ENCODE measurements around the gene COL18A1. TPM values are rescaled to one million over a fixed set of nuclear protein-coding genes. Genes with fewer than 3 reads are reported as not detected.
A peak's percentile ranks its signal among the peaks of the same experiment; 100 is the strongest.

Gene COL18A1
- total RNA-seq, 4 donors from 2014 or later = 19.3 to 121 (median 23.3) TPM

DNA sequence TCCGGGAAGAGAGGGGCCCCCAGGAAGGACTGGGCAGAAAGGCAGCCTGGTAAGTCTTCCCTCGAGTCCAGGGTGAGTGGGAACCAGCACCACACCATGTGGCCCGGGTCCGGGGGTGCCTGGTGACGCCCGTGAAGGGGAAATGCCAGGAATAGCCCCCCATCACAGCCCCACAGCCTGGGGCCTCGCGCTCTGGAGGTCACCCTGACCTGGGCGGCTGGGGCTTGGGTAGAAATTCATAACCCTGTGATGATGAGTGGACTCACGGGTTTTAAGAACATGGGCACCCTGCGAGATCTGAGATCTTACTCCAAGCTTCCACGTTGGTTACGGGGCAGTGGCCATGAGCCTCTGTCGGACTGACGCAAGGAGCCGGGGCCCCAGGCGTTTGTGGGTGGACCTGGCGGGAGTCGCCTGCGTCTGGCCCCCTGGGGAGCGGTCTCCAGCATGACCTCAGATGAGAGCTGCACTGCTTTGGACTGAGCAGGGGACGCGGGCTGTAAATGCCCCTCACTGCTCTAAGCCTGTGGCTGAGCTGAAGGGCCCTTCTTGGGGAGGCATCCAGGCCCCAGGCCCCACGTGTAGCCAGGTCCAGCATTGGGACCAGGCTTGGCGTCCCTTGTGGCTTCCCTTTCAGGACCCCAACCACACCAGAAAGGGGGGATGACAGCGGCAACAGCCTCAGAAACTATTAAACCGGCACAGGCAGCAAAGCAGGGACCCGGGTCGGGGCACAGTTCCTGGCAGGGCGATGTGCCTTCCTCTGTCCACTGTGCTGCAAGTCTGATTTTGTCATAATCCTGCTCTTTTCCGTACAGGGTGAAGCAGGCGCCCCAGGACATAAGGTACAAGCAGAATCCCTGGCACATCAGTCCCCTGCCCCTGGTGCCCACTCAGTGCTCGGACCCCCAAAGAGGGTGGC, 77.3 kb downstream of the COL18A1 start:
- Histone ChIP-seq H3K27ac (peak overlapping the region in 1 of 4 donors; percentile 63), H3K27me3 (no peaks in the 10 kb centered on the region), H3K9me3 (no peaks in the 10 kb centered on the region), H3K4me1 (peaks cover 7 to 15% (median 12%) of the 10 kb centered on the region in 4 donors), H3K4me3 (no peak overlapping the region), H3K36me3 (no peaks in the 10 kb centered on the region)
- TF ChIP-seq, protein P1, sequence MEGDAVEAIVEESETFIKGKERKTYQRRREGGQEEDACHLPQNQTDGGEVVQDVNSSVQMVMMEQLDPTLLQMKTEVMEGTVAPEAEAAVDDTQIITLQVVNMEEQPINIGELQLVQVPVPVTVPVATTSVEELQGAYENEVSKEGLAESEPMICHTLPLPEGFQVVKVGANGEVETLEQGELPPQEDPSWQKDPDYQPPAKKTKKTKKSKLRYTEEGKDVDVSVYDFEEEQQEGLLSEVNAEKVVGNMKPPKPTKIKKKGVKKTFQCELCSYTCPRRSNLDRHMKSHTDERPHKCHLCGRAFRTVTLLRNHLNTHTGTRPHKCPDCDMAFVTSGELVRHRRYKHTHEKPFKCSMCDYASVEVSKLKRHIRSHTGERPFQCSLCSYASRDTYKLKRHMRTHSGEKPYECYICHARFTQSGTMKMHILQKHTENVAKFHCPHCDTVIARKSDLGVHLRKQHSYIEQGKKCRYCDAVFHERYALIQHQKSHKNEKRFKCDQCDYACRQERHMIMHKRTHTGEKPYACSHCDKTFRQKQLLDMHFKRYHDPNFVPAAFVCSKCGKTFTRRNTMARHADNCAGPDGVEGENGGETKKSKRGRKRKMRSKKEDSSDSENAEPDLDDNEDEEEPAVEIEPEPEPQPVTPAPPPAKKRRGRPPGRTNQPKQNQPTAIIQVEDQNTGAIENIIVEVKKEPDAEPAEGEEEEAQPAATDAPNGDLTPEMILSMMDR (IDR thresholded peaks at IDR 0.05) = no peak
- in situ Hi-C loops (cut with MboI; ENCODE audit: low pct_ligation_motif_present in 1 of 4, low pct_unique_long_range_greater_than_20kb in 1 of 4, low sequenced_read_pairs in 3 of 4) (no loop called here), intact Hi-C loops (cut with DNase I; ENCODE audit: low total_unique reads) (no loop called here)
- 94% methylated on average over 33 of the region's 33 CpGs; no CpG with 5 or more reads in 1 of the 2 donors for WGBS, 2 donors (ENCODE audit: low coverage in 1 of 2)
- DNase-seq = no peak

DNA sequence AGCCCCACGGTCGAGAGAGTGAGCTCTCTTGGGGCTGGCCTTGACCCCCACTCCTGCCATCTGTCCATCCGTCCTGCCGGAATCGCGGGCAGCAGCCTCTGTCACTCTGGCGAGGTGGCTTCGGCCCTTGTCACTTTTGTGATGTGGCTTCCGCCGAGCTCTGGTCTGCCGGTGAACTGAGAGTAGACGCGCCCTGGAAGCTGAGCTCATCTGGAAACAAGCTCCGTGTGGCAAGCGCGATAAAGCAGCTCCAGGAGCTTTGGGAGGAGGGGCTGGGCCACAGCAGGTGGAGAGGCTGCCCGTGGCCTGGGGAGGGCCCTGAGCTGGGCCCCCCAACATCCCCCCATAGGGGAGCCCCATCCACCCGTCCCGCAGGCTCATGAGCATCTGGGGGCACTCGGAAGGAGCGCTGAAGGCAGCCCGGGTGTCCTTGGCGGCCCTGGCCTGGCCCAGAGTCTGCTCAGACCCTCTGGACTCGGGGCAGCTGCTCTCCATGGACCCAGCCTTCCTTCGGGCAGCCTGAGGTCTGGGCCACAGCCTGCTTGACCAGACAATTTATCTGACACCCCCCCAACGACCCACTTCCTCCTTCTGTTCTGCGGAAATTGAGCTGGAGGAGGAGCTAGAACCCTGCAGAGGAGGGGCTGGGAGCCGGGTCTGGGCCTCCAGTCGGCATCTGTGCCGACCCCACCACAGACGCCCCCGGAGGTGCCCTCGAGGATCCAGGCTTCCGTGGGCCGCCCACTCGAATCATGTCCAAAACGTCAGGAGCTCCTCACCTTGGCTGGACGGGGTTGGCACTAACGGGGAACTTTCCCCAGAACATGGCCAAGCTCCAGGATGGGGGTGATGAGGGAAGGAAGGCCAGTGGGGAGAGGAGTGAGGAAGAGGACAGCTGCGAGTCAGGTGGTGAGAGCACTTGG, 78.2 kb downstream of the COL18A1 start:
- H3K27me3 ChIP-seq = no peaks in the 10 kb centered on the region
- in situ Hi-C loops (cut with MboI; ENCODE audit: low pct_ligation_motif_present in 1 of 4, low pct_unique_long_range_greater_than_20kb in 1 of 4, low sequenced_read_pairs in 3 of 4) = no loop called here
- no peaks in the 10 kb centered on the region for H3K36me3 ChIP-seq
- H3K27ac ChIP-seq = peak overlapping the region in 3 of 4 donors; percentile 17 to 63 (median 23)
- peak overlapping the region in 1 of 4 donors; percentile 25 for H3K4me3 ChIP-seq
- intact Hi-C loops (cut with DNase I; ENCODE audit: low total_unique reads) = no loop called here
- peaks cover 5 to 7% (median 6%) of the 10 kb centered on the region in 4 donors for H3K4me1 ChIP-seq
- TF ChIP-seq, protein P1 (IDR thresholded peaks at IDR 0.05) = no peak
- TF ChIP-seq EP300 (IDR thresholded peaks at IDR 0.05; ENCODE audit: low read depth) = no peak
- TF ChIP-seq POLR2AphosphoS5 (IDR thresholded peaks at IDR 0.05) = no peak
- TF ChIP-seq POLR2A (IDR thresholded peaks at IDR 0.05) = no peak
- no peaks in the 10 kb centered on the region for H3K9me3 ChIP-seq
- 80% methylated on average over 32 of the region's 40 CpGs; no CpG with 5 or more reads in 1 of the 2 donors for WGBS, 2 donors (ENCODE audit: low coverage in 1 of 2)
- no peak for DNase-seq

DNA sequence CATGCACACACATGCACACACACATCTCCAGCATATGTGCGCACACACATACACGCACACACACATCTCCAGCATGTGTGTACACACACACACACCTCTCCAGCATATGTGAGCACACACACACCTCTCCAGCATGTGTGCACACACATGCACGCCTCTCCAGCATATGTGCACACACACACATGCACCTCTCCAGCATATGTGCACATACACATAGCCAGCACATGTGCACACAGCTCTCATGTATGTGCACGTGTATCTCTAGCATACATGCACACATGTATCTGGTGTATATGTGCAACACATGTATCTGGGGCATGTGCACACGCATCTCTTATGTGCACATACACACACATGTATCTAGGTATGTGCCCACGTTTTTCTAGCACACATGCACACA, 79.4 kb downstream of the COL18A1 start:
- in situ Hi-C loops (cut with MboI; ENCODE audit: low pct_ligation_motif_present in 1 of 4, low pct_unique_long_range_greater_than_20kb in 1 of 4, low sequenced_read_pairs in 3 of 4) (no loop called here), intact Hi-C loops (cut with DNase I; ENCODE audit: low total_unique reads) (no loop called here)
- Histone ChIP-seq H3K4me1 (no peaks in the 10 kb centered on the region), H3K9me3 (no peaks in the 10 kb centered on the region), H3K36me3 (no peaks in the 10 kb centered on the region), H3K27me3 (no peaks in the 10 kb centered on the region), H3K27ac (no peak overlapping the region), H3K4me3 (no peak overlapping the region)
- TF ChIP-seq EP300 (IDR thresholded peaks at IDR 0.05; ENCODE audit: low read depth) (no peak), POLR2A (IDR thresholded peaks at IDR 0.05) (no peak), POLR2AphosphoS5 (IDR thresholded peaks at IDR 0.05) (no peak)
- TF ChIP-seq, protein P1 (IDR thresholded peaks at IDR 0.05) = no peak
- DNase-seq = no peak
- 68 to 79% methylated on average over 2 to 6 of the region's 6 CpGs for WGBS, 2 donors (ENCODE audit: low coverage in 1 of 2)

All from transverse colon (tissue), 4 donors.